Erythroblast (primary cell): ENCODE results near the gene KLF13.

Source experiments
- DNase-seq, 2 experiments: peaks; one replicate each; lab custom pipeline; 2025; lab: John Stamatoyannopoulos, UW
- GATA1 ChIP-seq: IDR thresholded peaks from 2 replicates; pipeline ENCODE4 v1.6.1; 2011; ENCODE audit warnings: low read depth, mild to moderate bottlenecking, control low read depth, low read length, moderate library complexity
- POLR2A ChIP-seq: IDR thresholded peaks from 2 replicates; pipeline ENCODE4 v1.6.1; 2011; ENCODE audit warnings: mild to moderate bottlenecking, low read length

KLF13 gene

DNA sequence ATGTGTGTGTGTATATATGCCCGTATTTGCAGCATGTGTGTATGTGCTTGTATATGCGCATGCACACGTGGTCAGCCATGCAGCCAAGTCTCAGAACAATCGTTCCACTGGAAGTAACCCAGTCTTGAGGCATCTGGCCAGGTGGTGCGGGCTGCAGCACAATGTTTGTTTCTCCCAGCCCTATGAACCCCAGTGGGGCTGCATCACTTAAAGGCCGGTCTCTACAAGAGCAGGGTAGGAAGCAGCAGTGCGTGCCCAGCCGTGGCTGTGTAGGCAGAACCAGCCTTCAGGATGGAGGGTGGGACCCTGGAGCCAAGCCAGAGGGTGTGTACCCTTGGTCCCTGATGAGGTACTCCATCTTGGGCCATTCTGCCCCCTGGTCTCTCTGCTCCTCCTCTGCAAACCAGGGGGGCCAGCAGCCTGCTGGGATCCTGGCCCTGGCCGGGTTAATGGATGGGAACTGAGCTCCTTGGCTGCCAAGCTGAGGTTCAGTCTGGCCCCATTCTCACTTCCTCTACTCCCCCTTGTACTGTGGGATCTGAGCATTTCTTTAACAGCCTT, 11.8 kb downstream of the KLF13 start:
- no peak for TF ChIP-seq POLR2A
- TF ChIP-seq GATA1, result no peak
- DNase-seq, result peak; percentile 36 to 58

DNA sequence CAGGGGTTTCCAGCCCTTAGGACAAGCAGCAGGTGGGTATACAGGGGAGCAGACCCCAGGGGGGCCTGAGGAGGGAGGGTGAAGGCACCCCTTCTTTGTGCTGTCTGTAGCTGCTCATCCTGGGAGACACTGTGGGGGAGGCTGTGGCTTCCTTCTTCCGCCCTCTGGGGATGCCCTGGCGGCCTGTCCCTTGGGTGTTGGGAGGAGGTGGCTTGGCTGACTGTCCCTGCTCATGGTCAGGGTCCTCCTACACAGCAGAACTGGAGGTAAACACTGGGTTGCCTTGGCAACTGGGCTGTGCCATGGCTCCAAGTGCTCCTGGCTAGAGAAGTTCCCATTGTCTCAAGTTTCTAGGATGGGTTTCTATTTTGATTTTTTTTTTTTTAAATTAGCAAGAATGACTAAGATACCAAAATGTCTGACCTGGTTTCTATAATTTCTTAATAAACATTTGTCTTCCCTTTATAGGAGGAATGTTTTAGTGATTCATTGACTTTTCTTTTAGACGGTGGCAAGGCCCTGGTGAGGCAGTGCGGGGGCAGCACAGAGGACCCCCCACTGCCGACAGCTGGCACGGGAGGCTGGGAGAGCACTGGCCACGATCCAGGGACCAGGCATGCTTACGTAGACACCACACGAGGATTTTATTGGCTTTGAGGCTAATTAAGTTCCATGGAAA, 12.4 kb downstream of the KLF13 start:
- no peak for DNase-seq
- TF ChIP-seq POLR2A (no peak), GATA1 (no peak)

DNA sequence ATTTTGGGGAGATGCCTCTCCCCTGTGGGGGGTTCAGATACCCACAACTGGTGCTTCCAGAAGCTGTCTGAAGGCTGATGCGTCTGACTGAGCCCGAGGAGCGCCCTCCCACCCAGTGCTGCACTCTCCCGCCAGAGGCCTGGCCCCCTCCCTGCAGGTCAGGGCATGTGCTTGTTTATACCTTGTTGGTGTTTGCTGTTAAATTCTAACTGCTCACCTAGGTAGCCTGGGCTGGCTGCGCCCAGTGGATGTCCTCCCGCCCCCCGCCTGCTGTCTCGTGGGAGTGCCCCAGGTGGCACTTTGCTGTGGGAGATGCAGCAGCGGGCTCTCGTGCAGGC, 12.9 kb downstream of the KLF13 start:
- TF ChIP-seq POLR2A, result no peak
- no peak for TF ChIP-seq GATA1
- DNase-seq, result no peak

DNA sequence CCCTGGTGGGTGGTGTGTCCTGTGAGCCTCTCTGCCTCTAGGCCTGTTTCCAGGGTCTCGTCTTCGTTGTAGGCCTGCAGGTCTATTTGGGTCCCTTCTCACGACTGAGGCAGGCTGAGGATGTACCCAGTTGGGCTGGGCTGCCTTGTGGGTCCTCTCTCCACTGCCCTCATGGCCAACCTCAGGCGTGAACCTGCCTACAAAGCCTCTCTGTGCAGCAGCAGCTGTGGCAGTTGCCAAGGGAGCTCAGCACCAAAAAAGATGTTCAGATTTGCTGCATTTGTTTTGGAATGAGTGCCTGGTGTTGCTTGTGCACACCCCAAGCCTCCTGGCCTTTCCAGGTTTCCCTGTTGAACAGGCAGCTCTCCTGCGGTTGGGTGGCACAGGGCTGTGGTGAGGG, 13.4 kb downstream of the KLF13 start:
- TF ChIP-seq GATA1 (no peak), POLR2A (no peak)
- no peak for DNase-seq

DNA sequence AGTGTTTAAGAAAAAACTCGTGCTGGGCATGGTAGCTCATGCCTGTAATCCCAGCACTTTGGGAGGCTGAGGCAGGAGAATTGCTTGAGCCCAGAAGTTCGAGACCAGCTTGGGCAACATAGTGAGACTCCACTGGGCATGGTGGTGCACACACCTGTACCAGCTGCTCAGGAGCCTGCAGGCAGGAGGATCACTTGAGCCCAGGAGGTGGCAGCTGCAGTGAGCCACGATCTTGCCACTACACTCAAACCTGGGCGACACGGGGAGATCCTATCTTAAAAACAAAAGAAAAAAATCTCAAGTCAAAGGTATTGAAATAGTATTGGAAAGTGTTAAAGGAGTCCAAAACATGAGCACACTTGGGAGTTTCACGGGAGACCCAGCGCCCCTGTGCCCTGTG, 14.0 kb downstream of the KLF13 start:
- TF ChIP-seq POLR2A (no peak), GATA1 (no peak)
- DNase-seq, result no peak

DNA sequence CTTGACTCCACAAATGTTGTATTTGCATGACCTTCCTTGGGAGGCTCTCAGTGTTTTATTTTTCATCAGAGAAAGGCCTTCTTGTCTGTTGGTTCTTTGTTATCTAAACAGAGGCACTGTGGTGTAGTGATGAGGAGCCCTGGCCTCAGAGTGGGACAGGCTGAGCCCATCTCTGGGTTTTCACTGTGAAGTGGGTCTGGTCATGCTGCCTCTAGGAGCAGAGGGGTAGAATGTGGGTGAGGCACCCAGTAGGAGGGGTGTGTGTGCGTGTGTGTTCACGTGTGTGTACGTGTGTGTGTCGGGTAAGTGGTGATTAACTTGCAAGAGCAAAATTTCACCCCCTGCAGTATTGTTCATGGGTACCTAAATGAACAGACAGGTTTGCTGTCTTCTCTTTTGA, 14.4 kb downstream of the KLF13 start:
- no peak for DNase-seq
- no peak for TF ChIP-seq GATA1
- no peak for TF ChIP-seq POLR2A

DNA sequence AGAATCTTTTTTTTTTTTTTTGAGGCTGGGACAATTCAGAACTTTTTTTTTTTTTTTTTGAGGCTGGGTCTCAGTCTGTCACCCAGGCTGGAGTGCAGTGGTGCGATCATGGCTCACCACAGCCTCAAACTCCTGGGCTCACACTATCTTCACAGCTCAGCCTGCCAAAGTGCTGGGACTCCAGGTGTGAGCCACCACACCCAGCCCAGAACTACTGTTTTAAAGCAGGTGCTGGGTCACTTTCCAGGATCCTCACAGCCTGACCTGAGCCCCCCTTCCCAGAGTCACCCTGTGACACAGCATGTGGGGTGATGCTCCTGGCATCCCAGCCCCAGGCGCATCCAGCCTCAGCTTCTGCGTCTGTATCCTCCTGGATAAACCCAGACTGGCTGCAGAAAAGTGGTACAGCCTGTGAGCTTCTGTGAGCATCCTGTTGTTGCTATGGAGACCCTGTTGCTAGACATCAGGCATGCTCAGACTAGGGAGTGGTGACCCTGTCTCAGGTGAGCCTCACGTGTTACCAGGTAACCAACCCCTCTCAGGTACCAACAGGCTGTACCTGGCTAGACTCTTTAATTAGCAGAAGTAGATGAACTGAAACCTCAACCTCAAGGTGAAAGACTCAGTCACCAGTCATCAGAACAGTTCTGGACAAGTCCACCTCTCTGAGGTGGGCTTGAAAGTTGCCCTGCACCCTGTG, 15.0 kb downstream of the KLF13 start:
- no peak for DNase-seq
- no peak for TF ChIP-seq POLR2A
- TF ChIP-seq GATA1, result no peak

DNA sequence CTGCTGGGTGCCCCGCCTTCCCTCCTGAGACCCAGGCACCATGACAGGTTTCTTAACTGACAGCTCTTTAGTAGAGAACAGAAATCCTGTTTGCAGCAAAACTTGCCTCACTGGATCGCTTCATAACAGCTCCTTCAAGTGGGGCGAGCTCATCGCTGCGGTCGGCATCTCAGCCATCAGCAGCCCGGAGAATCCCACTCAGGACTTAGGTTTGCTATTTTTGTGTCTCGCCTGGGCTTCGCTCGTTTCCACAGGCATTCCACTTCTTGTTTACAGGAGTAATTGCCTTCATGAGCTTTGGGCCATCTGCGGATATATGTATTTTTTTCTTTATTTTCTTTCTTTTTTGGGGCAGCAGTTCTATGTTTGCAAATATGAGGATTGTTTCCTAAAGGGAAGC, 15.7 kb downstream of the KLF13 start:
- DNase-seq, result no peak
- TF ChIP-seq POLR2A (no peak), GATA1 (no peak)

DNA sequence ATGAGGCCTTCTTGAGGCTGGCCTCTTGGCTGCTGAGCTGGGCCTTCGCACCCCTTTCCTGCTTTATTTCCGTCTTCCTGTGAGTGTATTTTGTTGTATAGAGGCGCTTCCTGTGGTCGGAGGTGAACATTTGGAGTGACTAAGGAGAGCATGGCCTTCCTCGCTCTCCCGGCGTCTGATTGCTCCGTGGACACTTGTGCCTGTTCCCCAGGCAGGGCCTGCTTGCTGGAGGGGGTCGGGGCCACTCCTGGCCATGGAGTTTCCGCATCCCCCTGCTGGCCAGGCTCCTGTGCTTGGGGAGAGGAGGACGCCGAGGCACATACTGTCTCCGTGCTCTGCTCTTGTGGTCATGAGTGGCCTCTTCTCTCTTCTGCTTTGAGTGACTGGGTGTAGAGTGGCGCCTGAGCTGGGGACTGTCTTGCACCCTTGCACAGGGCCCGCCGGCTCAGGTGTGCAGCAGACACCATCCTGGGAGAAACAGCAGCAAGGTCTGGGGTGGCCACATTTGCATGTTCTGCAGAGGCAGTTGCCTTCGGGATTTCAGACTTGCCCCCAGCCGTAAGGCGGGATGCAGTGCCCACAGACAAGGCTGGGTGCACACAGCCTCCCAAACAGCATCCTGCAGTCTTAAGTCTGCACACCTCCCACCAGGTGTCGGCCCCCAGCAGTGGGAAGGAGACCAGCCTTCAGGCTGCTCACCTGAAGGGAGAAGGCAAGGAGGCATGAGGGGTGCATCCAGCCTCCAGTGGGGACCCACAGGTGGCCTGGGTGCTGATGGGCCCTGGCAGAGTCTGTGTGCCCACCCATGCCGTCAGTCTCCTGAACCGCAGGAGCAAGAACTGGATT, 16.4 kb downstream of the KLF13 start:
- TF ChIP-seq GATA1 (no peak), POLR2A (no peak)
- DNase-seq, result no peak

DNA sequence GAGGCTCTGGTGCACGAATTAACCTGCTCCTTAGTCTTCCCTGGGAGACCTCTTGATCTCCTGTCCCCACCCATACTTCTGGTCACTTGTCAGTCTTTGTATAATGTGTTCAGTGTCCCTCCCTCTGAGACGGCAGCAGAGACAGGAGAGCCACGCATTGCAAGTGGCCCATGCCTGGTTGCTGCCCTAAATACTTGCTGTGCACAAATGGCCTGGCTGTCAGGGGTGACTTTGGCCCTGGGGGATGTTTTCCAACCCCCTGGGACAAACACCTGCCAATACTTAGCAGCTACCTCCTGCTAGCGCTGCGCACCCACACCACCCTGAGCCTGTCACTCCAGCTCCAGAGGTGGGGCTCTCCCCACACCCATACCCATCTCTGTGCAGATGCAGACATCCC, 17.2 kb downstream of the KLF13 start:
- DNase-seq, result no peak
- TF ChIP-seq POLR2A, result no peak
- no peak for TF ChIP-seq GATA1

DNA sequence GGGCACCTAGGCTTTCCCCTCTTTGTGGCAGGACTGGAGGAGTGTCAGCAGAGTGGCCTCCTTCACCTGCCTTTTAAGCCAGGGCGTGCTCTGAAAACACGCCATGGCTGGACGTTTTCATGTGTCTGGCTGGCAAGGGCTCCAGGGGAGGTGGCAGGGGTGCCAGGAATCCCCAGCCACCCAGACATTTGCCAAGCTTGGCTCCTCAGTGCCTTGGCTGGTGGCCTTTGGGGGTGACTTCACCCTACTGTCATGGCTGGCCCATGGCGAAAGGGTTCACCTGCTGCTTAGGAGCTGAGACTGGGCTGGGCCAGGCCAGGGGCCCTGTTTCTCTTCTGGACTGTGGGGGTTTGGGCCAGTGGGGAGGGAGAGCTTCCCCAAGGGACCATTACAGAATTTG, 17.6 kb downstream of the KLF13 start:
- no peak for TF ChIP-seq GATA1
- no peak for TF ChIP-seq POLR2A
- no peak for DNase-seq

DNA sequence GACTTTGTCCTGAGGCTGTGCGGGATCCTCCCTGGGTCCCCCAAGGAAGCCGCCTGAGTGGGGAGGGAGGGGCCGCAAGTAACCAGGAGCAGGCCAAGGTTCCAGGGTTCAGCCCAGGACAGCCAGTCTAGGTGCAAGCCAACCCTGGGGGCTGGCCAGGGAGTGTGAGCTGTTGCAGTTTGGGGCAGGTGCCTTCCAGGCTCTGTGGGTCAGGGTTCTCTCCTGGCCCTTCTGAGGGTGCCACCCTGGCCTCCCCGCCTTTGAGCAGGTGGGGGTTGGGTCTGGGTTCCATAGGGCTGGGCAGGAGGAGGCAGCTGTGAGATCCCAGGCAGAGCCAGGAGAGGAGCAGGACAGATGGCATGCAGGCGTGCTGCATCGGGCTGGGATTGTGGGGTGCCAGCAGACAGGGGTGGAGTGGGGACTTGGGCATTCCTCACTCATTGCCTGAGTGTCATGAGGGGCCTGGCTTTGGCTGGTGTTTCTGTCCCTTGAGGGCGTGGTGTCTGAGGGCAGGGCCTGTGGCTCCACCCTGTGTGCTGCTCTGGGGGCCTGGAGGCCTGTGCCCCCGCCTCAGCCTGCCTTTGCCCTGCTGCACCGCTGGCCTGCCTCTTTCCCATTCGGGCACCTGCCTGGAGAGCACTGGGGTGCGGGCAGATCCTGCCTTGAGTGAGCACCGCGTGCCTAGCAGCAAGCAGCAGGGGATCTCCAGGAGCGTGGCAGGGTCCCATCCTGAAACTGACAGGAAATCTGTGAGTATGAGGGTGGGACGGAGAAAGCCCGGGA, 18.4 kb downstream of the KLF13 start:
- peak; percentile 46 to 55 for DNase-seq
- no peak for TF ChIP-seq GATA1
- TF ChIP-seq POLR2A, result no peak

DNA sequence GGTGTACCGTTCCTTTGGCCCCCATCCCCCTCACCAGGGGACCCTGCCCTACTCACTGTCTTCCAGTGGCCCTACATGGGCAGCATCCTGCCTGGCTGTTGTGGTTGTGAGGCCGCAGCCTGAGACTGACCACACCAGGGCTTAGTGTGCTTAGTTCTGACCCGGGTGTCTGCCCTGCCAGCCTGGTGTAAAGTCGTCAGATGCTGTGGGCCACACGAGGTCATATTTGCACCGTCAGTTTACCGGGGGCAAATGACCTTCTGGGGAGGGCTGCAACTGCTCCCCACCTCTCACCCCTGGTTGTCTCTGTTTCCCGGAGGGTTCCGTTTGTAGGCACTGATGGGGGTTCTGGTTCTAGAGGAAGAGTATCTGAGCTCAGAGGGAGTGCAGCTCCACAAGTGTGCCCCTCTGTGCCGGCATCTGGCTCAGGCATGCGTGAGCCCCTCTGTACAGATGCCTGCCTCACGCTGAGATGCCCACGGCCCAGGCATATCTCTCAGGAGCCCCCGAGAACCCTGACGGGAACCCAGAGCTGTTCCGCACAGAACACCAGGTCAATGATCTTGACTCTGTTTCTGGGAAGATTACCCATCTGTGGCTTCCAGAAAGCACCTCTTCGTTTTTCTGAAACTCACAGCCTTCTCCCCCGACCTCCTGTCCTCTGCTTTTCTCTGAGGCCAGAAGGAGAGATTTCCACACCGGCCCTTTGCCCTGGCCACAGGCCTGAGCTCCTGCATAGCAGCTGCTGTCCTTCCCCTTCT, 19.2 kb downstream of the KLF13 start:
- TF ChIP-seq GATA1 (no peak), POLR2A (no peak)
- no peak for DNase-seq
